ENCODE measurements around the gene ALS2CL.

ALS2CL gene

DNA sequence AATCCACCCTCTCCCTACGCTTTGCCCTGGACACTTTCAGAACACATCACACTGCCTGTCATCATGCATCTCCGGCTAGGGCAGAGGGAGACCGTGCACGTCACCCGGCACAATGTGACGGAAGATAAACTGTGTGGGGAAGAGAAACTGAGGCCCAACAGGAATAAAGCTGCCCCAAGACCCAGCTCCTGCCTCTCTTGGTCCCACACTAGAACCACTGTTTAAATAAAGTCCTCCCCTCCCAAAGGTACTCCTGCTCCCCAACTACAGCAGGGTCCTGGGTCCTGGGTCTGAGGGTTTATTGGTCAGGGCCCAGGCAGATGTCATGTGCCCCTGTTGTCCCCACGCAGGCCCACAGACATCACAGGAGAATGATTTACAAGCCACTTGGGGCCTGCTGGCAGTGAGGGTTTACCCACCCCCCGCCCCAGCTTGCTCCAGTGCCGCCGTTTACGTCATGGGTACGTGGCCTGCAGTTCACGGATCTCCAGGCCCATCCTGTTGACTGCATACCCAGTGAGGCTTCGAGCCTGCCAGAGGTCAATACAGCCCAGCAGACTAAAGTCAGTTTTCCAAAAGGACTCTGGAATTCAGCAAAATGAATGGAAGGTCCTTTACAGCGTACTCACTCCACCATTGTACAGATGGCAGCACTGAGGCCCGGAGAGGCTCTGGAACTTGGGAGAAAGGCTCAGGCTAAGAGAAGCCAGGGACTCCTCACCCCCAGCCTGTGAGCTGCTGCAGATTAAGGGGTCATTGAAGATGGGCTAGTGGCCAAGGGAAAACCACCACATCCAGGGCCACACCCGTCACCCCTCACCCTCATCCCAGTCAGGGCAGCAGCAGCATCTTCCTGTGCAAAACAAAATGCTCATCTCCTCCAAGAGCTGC is 23.2 kb downstream of the ALS2CL start:
- no peak for TF ChIP-seq CTCF (IDR thresholded peaks at IDR 0.05; ENCODE audit: insufficient read depth, missing control alignments)
- no peak for FAIRE-seq
- DNase-seq (ENCODE audit: insufficient read length, low spot score) = peak; percentile 11

- peak; percentile 5 for DNase-seq (ENCODE audit: insufficient read length, low spot score)
- no peak for FAIRE-seq
- TF ChIP-seq CTCF (IDR thresholded peaks at IDR 0.05; ENCODE audit: insufficient read depth, missing control alignments) = no peak
Observed at GRCh38 chr3:46669191-46669999, 24.1 kb downstream of the ALS2CL start.

- TF ChIP-seq CTCF (IDR thresholded peaks at IDR 0.05; ENCODE audit: insufficient read depth, missing control alignments) = no peak
- peak; percentile 4 for DNase-seq (ENCODE audit: insufficient read length, low spot score)
- no peak for FAIRE-seq
Observed at GRCh38 chr3:46668591-46668990, 24.9 kb downstream of the ALS2CL start.

DNA sequence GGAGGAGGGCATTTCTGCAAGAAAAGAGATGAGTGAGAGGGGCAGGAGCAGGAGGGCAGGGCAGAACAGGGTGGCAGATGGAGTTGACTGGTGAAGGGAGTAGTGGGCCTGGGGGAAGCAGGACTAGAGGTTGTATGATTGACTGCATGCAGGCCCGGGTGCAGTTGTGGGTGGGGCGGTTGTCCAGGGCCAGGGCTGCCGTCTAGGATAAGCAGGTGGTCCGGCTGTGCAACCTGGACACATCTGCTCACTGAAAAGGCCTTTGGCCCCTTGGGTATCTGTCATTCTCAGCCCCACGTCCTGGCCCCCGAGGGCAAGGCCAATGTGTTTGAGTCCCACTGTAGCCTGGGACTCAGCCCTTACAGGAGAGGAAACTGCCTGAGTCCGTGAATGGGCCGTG is 25.4 kb downstream of the ALS2CL start:
- no peak for TF ChIP-seq CTCF (IDR thresholded peaks at IDR 0.05; ENCODE audit: insufficient read depth, missing control alignments)
- FAIRE-seq = no peak
- DNase-seq (ENCODE audit: insufficient read length, low spot score) = peak; percentile 7

DNA sequence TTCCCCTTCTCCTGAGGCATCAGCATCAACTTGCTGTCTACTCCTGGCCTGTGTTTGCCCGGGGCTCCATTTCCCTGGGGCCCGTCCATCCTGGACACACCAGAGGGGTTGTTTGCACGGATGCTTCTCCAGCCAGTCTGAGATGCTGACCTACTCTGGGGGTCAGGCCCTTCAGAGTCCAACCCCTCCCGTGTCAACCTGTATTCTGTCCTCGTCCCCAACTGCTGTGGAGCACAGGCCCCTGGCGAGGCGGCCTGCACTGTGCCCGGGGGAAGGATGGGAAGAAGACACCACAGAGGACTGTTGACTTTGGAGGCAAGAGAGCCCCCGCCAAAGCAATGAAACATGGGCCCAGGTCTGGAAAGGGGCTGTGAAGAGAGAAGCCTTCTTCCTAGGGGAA is 25.8 kb downstream of the ALS2CL start:
- DNase-seq (ENCODE audit: insufficient read length, low spot score) = no peak
- no peak for TF ChIP-seq CTCF (IDR thresholded peaks at IDR 0.05; ENCODE audit: insufficient read depth, missing control alignments)
- FAIRE-seq = no peak

- no peak for TF ChIP-seq CTCF (IDR thresholded peaks at IDR 0.05; ENCODE audit: insufficient read depth, missing control alignments)
- DNase-seq (ENCODE audit: insufficient read length, low spot score) = no peak
- FAIRE-seq = no peak
Observed at GRCh38 chr3:46667061-46667621, 26.3 kb downstream of the ALS2CL start.

All from D721Med (cell line).